Cardiac muscle cell (in vitro differentiated cells and primary cell): ENCODE measurements around the gene MYH15. TPM values are rescaled to one million over a fixed set of nuclear protein-coding genes. Genes with fewer than 3 reads are reported as not detected.
A peak's percentile ranks its signal among the peaks of the same experiment; 100 is the strongest.

Experiments used
- DNase-seq, 2 donors: peaks; one replicate each; pipeline versions ENCODE4 v3.0.0 to v3.0.0-alpha.2; 2010 to 2017; ENCODE audit warnings: low read depth in 1 of 2, low spot score in 1 of 2
- H3K27ac ChIP-seq: fragments of 200-600 bp; sonication (generic); 2 replicates; pipeline ENCODE4 v1.5.1; 2016
- H3K27me3 ChIP-seq: fragments of 200-600 bp; sonication (generic); 2 replicates; pipeline ENCODE4 v1.6.0; 2016; ENCODE audit warnings: control low read depth
- H3K36me3 ChIP-seq: fragments of 200-600 bp; sonication (generic); 2 replicates; pipeline ENCODE4 v1.5.1; 2016; ENCODE audit warnings: control low read depth
- H3K4me1 ChIP-seq: fragments of 200-600 bp; sonication (generic); 2 replicates; pipeline ENCODE4 v1.8.1; 2017; ENCODE audit warnings: low read depth, mild to moderate bottlenecking, mixed run types
- H3K4me3 ChIP-seq: fragments of 200-600 bp; sonication (generic); 2 replicates; pipeline ENCODE4 v1.5.1; 2016; ENCODE audit warnings: mild to moderate bottlenecking
- H3K9me3 ChIP-seq: fragments of 200-600 bp; sonication (generic); 2 replicates; pipeline ENCODE4 v1.5.1; 2017; ENCODE audit warnings: low read depth, mild to moderate bottlenecking, control low read depth
- polyA plus RNA-seq: library from polyadenylated mRNA; unstranded; fragments of >200 nt; fragmentation: Nextera tagmentation; extraction: Ambion mirVana; gene quantifications from 2 replicates; pipeline ENCODE4 v1.2.1, GENCODE V29; 2016
- total RNA-seq: library from RNA; depleted of rRNA; stranded (reverse); fragments of >200 nt; gene quantifications from 2 replicates; pipeline ENCODE4 v1.2.3, GENCODE V29; 2016
- TF ChIP-seq, protein P1 (sequence below): IDR thresholded peaks from 2 replicates; pipeline ENCODE4 v1.5.1; 2012; ENCODE audit warnings: low read depth, mild to moderate bottlenecking, low read length

The MYH15 gene
- total and polyA plus RNA-seq, 2 experiments from 2014 or later = 0.24 to 0.55 TPM

DNA sequence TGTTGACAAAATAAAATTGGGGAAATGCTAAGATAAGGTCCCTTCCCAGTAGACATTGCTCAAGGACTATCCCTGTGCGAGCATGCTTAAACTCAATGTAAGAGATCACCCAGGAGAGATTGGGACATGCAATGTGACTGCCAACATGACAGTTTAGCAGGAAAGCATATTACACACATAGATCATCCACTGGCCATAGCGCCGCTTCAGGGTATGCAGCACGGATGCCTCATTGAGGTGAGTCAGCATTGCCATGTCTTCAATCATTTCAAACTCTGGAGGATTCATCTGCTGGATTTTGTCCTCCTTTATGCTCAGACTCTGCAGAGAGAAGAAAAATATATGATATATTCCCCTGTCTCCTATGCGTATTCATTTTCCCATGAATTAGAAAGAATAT, 8.9 kb downstream of the MYH15 start:
- no peaks in the 10 kb centered on the region for H3K9me3 ChIP-seq
- no peak overlapping the region for H3K4me3 ChIP-seq
- H3K36me3 ChIP-seq = no peaks in the 10 kb centered on the region
- H3K4me1 ChIP-seq = no peaks in the 10 kb centered on the region
- no peaks in the 10 kb centered on the region for H3K27me3 ChIP-seq
- H3K27ac ChIP-seq = no peak overlapping the region
- no peak for DNase-seq
- TF ChIP-seq, protein P1, sequence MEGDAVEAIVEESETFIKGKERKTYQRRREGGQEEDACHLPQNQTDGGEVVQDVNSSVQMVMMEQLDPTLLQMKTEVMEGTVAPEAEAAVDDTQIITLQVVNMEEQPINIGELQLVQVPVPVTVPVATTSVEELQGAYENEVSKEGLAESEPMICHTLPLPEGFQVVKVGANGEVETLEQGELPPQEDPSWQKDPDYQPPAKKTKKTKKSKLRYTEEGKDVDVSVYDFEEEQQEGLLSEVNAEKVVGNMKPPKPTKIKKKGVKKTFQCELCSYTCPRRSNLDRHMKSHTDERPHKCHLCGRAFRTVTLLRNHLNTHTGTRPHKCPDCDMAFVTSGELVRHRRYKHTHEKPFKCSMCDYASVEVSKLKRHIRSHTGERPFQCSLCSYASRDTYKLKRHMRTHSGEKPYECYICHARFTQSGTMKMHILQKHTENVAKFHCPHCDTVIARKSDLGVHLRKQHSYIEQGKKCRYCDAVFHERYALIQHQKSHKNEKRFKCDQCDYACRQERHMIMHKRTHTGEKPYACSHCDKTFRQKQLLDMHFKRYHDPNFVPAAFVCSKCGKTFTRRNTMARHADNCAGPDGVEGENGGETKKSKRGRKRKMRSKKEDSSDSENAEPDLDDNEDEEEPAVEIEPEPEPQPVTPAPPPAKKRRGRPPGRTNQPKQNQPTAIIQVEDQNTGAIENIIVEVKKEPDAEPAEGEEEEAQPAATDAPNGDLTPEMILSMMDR = no peak

DNA sequence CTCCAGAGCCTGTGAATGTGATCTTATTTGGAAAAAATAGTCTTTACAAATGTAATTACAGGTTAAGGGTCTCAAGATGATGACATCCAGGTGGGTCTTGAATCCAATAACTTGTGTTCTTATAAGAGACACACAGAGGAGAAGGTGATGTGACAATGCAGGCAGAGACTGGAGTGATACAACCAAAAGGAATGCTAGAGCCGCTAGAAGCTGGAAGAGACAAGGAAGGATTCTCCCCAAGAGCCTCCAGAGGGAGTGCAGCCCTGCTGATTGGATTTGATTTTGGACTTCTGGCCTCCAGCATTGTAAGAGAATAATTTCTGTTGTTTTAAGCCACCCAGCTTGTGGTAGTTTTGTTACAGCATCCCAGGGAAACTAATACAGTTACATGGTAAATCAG, 9.7 kb downstream of the MYH15 start:
- Histone ChIP-seq H3K36me3 (no peaks in the 10 kb centered on the region), H3K4me1 (no peaks in the 10 kb centered on the region), H3K9me3 (no peaks in the 10 kb centered on the region), H3K27me3 (no peaks in the 10 kb centered on the region), H3K4me3 (no peak overlapping the region), H3K27ac (no peak overlapping the region)
- TF ChIP-seq, protein P1 = no peak
- no peak for DNase-seq

DNA sequence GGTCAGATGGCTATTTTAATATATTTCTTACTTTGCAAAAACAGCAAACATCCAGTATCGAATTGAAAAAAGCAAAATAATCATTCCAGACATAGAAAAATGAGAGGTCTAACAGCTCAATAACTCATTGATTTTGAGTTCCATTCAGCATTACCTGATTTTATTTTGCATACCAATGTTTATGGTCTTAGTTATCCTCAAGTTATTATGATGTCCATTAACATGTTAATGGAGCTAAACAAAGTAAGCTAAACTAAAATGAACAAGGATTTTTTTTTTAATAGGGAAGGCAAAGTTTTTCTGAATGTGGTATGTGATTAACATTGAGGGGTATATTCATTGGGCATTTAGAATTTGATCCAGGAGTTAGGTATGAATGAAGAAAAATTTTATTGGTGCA, 13.1 kb downstream of the MYH15 start:
- Histone ChIP-seq H3K9me3 (no peaks in the 10 kb centered on the region), H3K4me3 (no peak overlapping the region), H3K27ac (no peak overlapping the region), H3K4me1 (no peaks in the 10 kb centered on the region), H3K36me3 (no peaks in the 10 kb centered on the region), H3K27me3 (no peaks in the 10 kb centered on the region)
- TF ChIP-seq, protein P1 = no peak
- DNase-seq = no peak

DNA sequence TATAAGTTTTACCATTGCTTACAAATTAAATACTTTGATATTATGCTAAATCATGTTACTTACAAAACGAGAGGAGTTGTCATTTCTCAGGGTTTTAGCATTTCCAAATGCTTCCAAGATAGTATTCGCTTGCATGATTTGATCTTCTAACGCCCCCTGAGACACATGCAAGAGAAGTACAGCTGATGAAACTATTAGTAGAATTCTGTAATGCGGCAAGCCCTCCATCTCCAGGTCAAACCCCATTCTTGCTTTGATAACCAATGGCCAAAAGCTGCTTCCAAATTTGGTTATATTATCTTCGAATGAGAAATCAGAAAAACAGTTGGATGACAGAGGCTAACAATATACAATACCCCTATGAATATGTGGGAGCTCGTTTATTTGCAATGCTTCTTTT, 14.7 kb downstream of the MYH15 start:
- Histone ChIP-seq H3K4me1 (no peaks in the 10 kb centered on the region), H3K27ac (no peak overlapping the region), H3K4me3 (no peak overlapping the region), H3K9me3 (no peaks in the 10 kb centered on the region), H3K36me3 (no peaks in the 10 kb centered on the region), H3K27me3 (no peaks in the 10 kb centered on the region)
- TF ChIP-seq, protein P1 = no peak
- peak in 1 of 2 donors; percentile 40 for DNase-seq

DNA sequence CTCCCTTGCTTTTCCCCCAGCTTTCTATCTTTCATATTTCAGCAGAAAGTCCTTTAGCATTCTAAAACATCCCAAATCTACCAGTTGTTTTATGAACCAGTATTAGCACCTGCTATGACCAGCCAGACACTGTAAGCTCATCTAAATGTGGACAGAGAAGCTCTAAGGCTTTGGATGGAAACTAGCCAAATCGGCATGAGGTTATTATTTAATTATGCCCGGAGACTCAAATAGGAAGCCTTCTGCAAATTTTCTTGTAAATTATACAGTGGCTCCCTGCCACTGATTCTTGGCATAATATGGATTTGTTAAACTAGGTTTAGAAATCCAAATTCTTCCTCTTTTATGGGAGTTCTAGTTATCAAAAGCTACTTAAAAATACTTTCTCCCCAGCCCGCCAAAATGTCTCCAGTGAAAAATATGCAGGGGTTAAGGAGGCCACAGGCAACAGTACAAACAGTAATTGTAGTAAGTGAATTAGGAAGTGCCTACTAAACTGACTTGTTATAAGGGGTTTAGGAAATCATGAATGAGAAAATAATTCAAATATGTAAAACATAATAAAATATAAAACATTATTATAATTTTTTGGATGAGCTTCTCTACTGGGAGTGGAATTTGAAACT, 15.4 kb downstream of the MYH15 start:
- Histone ChIP-seq H3K27me3 (no peaks in the 10 kb centered on the region), H3K9me3 (no peaks in the 10 kb centered on the region), H3K36me3 (no peaks in the 10 kb centered on the region), H3K4me1 (no peaks in the 10 kb centered on the region), H3K4me3 (no peak overlapping the region), H3K27ac (no peak overlapping the region)
- TF ChIP-seq, protein P1 = no peak
- no peak for DNase-seq
